ENCODE results near the gene PLEKHJ1.

PLEKHJ1 gene

DNA sequence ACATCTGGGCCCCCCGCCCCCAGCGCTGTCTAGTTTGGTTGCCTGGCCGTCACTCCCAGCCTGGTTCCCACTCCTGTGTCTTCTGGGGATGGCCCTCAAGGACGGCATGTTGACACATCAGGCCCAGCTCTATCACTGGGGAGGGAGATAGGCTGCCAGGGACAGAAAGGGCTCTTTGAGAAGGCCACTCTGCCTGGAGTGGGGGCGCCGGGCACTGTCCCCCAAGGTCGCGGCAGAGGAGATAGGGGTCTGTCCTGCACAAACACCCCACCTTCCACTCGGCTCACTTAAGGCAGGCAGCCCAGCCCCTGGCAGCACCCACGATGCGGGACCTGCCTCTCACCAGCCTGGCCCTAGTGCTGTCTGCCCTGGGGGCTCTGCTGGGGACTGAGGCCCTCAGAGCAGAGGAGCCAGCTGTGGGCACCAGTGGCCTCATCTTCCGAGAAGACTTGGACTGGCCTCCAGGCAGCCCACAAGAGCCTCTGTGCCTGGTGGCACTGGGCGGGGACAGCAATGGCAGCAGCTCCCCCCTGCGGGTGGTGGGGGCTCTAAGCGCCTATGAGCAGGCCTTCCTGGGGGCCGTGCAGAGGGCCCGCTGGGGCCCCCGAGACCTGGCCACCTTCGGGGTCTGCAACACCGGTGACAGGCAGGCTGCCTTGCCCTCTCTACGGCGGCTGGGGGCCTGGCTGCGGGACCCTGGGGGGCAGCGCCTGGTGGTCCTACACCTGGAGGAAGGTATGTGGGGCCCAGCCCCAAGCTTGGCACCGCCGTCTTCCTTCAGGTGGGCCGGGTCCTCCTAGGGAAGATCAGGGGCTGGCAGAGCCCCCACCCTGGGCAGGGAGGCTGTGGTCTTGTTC lies 13.1 kb upstream of the PLEKHJ1 start, which contains the start of gene AMH:
TSS of gene AMH (plus strand) at position 314 of the 857 bp plus-strand sequence. CDS start at position 324, 10 bp downstream.
- no peak for DNase-seq (ENCODE audit: low spot score)

- no peak for DNase-seq (ENCODE audit: low spot score)
Observed at GRCh38 chr19:2248136-2249009, 12.2 kb upstream of the PLEKHJ1 start.

- no peak for DNase-seq (ENCODE audit: low spot score)
Observed at GRCh38 chr19:2247433-2248101, 11.4 kb upstream of the PLEKHJ1 start.

- DNase-seq (ENCODE audit: low spot score) = no peak
Observed at GRCh38 chr19:2246801-2247361, 10.8 kb upstream of the PLEKHJ1 start.

DNA sequence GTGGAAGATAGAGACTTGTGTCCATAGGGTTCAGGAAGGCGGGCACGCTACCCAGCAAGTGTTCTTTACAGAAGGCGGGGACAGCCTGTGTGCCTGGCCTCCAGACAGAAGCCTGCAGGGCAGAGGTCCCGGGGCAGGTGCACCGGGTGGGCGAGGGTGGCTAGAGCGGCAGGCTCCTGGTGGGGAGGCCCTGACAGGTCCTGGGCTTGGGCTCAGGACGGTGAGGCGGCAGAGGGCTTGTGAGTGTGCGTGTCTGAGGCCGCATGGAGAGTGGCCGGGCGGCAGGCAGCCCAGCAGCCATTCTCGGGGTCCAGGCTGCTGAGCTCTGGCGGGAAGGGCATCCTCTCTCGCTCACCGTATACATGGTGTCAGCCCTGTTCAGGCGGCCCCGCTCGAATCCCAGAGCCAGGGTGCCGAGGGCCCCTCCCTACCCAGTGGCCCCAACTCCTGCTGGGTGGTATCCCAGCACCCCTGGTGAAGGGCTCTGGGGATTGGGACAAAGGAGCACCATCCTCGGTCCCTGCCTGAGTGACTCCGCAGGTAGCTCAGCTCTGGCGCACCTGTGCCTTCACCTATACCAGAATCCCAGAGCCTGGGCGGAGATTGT lies 10.0 kb upstream of the PLEKHJ1 start:
- no peak for DNase-seq (ENCODE audit: low spot score)

DNA sequence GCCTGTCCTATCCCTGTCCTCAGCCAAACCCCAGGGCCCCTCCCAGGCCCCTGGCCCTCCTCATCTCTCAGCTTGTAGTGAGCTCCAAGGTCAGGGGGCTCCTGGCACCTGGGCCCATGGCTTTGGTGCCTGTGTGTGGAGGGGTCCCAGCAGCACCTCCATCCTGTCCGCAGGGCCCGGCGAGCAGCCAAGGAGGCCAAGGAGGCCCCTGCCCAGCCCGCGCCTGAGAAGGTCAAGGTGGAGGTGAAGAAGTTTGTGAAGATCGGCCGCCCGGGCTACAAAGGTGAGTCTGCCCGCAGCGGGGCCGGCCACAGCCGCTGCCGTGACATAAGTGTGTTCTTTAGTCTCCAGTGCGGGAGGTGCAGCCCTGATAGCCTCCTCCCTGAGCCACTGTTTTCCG lies 9.1 kb upstream of the PLEKHJ1 start:
- DNase-seq (ENCODE audit: low spot score) = no peak

DNA sequence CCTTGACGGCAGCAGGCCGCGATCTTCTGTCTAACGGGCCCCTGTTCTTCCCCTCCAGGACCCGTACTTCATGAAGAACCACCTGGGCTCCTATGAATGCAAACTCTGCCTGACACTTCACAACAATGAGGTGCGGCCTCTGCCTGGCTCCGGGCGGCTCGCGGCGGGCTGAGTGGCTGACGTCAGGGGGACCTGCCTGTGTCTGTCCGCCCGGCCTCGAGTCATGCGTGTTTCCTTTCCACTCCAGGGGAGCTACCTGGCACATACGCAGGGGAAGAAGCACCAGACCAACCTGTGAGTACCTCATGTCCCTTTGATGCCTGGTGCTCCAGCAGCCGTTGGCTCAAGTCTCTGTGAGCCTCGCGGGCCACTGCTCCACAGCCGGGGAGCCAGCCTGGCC lies 8.4 kb upstream of the PLEKHJ1 start:
- no peak for DNase-seq (ENCODE audit: low spot score)

GRCh38 chr19:2244125-2244411 lies 7.9 kb upstream of the PLEKHJ1 start:
- no peak for DNase-seq (ENCODE audit: low spot score)

DNA sequence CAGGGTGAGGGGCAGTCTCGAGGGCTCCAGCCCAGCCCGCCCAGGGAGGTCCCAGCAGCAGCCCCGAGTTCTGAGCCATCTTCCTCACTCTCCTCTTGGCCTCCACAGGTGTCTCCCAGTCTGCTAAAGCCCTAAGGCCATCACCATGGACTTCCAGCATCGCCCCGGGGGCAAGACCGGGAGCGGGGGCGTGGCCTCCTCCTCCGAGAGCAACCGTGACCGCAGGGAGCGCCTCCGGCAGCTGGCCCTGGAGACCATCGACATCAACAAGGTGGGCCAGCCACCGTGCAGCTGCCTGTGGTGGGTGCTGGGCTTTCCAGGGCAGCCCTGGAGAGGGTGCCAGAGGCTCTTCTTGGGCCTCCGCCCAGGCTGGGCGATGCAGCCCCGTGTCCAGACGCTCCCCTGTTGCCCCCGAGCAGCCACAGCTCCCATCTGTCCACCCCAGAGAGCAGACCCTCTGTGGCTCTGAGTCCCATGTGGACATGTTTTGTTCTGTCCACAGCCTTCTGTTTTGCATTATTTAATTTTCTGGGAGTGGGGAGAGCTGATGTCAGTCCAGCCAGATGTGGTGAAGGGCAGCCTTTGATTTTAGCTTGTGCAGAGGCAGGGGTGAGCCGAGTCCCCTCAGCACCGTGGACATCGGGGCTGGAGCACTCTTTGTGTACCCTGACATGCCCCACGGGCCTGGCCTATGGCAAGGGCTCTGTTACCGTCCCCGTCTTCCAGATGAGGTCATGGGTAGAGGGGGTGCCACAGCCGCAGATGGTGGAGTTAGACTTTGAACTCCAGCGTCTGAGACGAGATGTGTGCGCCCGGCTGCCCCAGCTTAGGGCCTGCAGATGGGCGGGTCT lies 7.4 kb upstream of the PLEKHJ1 start:
- DNase-seq (ENCODE audit: low spot score) = no peak

- DNase-seq (ENCODE audit: low spot score) = no peak
Observed at GRCh38 chr19:2242816-2243215, 6.7 kb upstream of the PLEKHJ1 start.

GRCh38 chr19:2242092-2242537 lies 6.0 kb upstream of the PLEKHJ1 start:
- DNase-seq (ENCODE audit: low spot score) = no peak

GRCh38 chr19:2240881-2241760 lies 5.0 kb upstream of the PLEKHJ1 start:
- DNase-seq (ENCODE audit: low spot score) = no peak

- no peak for DNase-seq (ENCODE audit: low spot score)
Observed at GRCh38 chr19:2239771-2240770, 3.9 kb upstream of the PLEKHJ1 start.

DNA sequence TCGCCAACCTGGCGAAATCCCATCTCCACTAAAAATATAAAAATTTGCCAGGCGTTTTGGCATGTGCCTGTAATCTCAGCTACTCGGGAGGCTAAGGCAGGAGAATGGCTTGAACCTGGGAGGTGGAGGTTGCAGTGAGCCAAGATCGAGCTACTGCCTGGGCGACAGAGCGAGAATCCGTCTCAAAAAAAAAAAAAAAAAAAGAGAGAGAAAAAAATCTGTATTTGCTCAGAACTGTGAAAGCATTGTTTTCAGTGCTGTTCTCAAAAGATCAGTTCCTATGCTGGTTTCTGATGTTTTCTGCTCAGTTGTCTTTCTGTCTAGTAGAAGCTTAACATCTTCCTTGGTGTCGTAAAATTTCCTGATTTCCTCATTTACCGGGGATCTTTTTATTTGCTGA lies 3.0 kb upstream of the PLEKHJ1 start:
- DNase-seq (ENCODE audit: low spot score) = no peak

DNA sequence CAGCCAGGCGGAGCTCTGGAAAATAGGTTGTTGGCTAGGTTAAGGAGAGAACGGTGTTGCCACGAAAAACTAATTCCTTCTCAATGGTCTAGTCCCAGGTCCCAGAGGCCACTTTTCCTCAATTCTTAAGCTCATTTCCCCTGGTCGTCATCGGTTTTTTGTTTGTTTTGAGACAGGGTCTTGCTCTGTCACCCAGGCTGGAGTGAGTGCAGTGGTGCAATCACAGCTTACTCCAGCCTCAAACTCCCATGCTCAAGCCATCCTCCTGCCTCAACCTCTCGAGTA lies 1.7 kb upstream of the PLEKHJ1 start:
- no peak for DNase-seq (ENCODE audit: low spot score)

- DNase-seq (ENCODE audit: low spot score) = no peak
Observed at GRCh38 chr19:2237051-2237868, 1.1 kb upstream of the PLEKHJ1 start.

GRCh38 chr19:2236064-2236313 lies 140 bp downstream of the PLEKHJ1 start:
- DNase-seq (ENCODE audit: low spot score) = no peak

GRCh38 chr19:2235381-2236063 lies 607 bp downstream of the PLEKHJ1 start:
- DNase-seq (ENCODE audit: low spot score) = no peak
